IMR-90 (cell line): ENCODE measurements around the gene PSME3. TPM values are rescaled to one million over a fixed set of nuclear protein-coding genes. Genes with fewer than 3 reads are reported as not detected.

ENCODE experiments used
- ATAC-seq: fragments of 200-7000 bp; cut with Tn5 transposase; 2 replicates; pipeline ENCODE4 v1.9.1; 2020; ENCODE audit warnings: low read depth, mild to moderate bottlenecking, moderate library complexity
- BruUV-seq: library from RNA; stranded (reverse); fragments of 400-500 nt; replicated peaks from 2 replicates; lab custom pipeline; 2021; lab: Mats Ljungman, UMichigan
- CTCF ChIA-PET: fragments of 300-600 bp; formaldehyde crosslinking; extraction: SDS; loops from one replicate; lab custom pipeline; 2021; ENCODE audit warnings: antibody characterized with exemption; lab: Yijun Ruan, JAX
- POLR2A ChIA-PET: fragments of 300-600 bp; sonication (Branson Sonifier 250); formaldehyde crosslinking; loops from one replicate; lab custom pipeline; 2022; ENCODE audit warnings: antibody characterized with exemption; ENCODE audit not compliant: unreplicated experiment; lab: Charles Lee
- DNase-seq: peaks from one replicate; pipeline ENCODE4 v3.0.0; 2013
- H2AFZ ChIP-seq: replicated peaks from 2 replicates; pipeline ENCODE3; 2013; ENCODE audit warnings: low read length, mild to moderate bottlenecking; ENCODE audit not compliant: poor library complexity
- H2AK5ac ChIP-seq: 2 replicates; pipeline ENCODE4 v1.6.1; 2013; ENCODE audit warnings: low read depth, low read length, inconsistent platforms
- H2AK9ac ChIP-seq: replicated peaks from 2 replicates; pipeline ENCODE3; 2013; ENCODE audit warnings: mild to moderate bottlenecking, low read depth, low read length, moderate library complexity; ENCODE audit not compliant: poor library complexity
- H2BK120ac ChIP-seq: 2 replicates; pipeline ENCODE4 v1.6.1; 2013; ENCODE audit warnings: low read depth, low read length, inconsistent platforms
- H2BK15ac ChIP-seq: 3 replicates; pipeline ENCODE4 v1.6.1; 2013; ENCODE audit warnings: low read depth, low read length, inconsistent platforms
- H2BK20ac ChIP-seq: 2 replicates; pipeline ENCODE4 v1.6.1; 2013; ENCODE audit warnings: low read depth, mild to moderate bottlenecking, inconsistent platforms, low read length, moderate library complexity
- H2BK5ac ChIP-seq: 2 replicates; pipeline ENCODE4 v1.6.1; 2013; ENCODE audit warnings: mild to moderate bottlenecking, low read depth, low read length, inconsistent platforms; ENCODE audit not compliant: poor library complexity, severe bottlenecking
- H3K14ac ChIP-seq: replicated peaks from 2 replicates; pipeline ENCODE4 v1.6.1; 2013; ENCODE audit warnings: low read depth, low read length, inconsistent platforms
- H3K18ac ChIP-seq: 2 replicates; pipeline ENCODE4 v1.6.1; 2013; ENCODE audit warnings: low read depth, low read length, control low read depth
- H3K23ac ChIP-seq: 2 replicates; pipeline ENCODE4 v1.6.1; 2013; ENCODE audit warnings: low read depth, low read length, inconsistent platforms
- H3K27ac ChIP-seq: 2 replicates; pipeline ENCODE4 v1.5.1; 2013; ENCODE audit warnings: mild to moderate bottlenecking, control low read depth, low read length; ENCODE audit not compliant: insufficient read depth
- H3K27me3 ChIP-seq: 2 replicates; pipeline ENCODE4 v1.6.1; 2013; ENCODE audit warnings: low read length; ENCODE audit not compliant: control insufficient read depth, insufficient read depth
- H3K36me3 ChIP-seq: 2 replicates; pipeline ENCODE4 v1.6.1; 2013; ENCODE audit warnings: low read length, mixed read lengths; ENCODE audit not compliant: control insufficient read depth, insufficient read depth
- H3K4ac ChIP-seq: 2 replicates; pipeline ENCODE4 v1.6.1; 2013; ENCODE audit warnings: low read depth, low read length, inconsistent platforms
- H3K4me1 ChIP-seq: 2 replicates; pipeline ENCODE4 v1.6.1; 2013; ENCODE audit warnings: low read length, mixed read lengths; ENCODE audit not compliant: control insufficient read depth, insufficient read depth
- H3K4me2 ChIP-seq: 2 replicates; pipeline ENCODE4 v1.6.1; 2013; ENCODE audit warnings: low read depth, mild to moderate bottlenecking, control low read depth, low read length, moderate library complexity
- H3K4me3 ChIP-seq: 2 replicates; pipeline ENCODE4 v1.5.1; 2013; ENCODE audit warnings: low read depth, mild to moderate bottlenecking, control low read depth, low read length, moderate library complexity; ENCODE audit not compliant: insufficient read depth
- H3K56ac ChIP-seq: 2 replicates; pipeline ENCODE4 v1.6.1; 2013; ENCODE audit warnings: low read length, inconsistent platforms; ENCODE audit not compliant: insufficient read depth; ENCODE audit errors: extremely low read depth
- H3K79me1 ChIP-seq, 2 experiments: 2 replicates each; pipeline ENCODE4 v1.6.1; 2013; ENCODE audit warnings: low read length in 2 of 2, inconsistent platforms in 1 of 2, low read depth in 1 of 2
- H3K9ac ChIP-seq: 2 replicates; pipeline ENCODE4 v1.6.1; 2013; ENCODE audit warnings: low read depth, low read length, control low read depth
- H3K9me1 ChIP-seq: 2 replicates; pipeline ENCODE4 v1.6.1; 2013; ENCODE audit warnings: low read length, inconsistent platforms; ENCODE audit not compliant: insufficient read depth
- H3K9me3 ChIP-seq: 2 replicates; pipeline ENCODE4 v1.6.1; 2013; ENCODE audit warnings: low read length; ENCODE audit not compliant: control insufficient read depth, insufficient read depth
- H4K20me1 ChIP-seq: 2 replicates; pipeline ENCODE4 v1.6.1; 2013; ENCODE audit warnings: low read length, inconsistent platforms; ENCODE audit not compliant: insufficient read depth
- H4K5ac ChIP-seq: 2 replicates; pipeline ENCODE4 v1.6.1; 2013; ENCODE audit warnings: mild to moderate bottlenecking, low read depth, low read length, control low read depth
- H4K8ac ChIP-seq, 2 experiments: 2 replicates each; pipeline ENCODE4 v1.6.1; 2013; ENCODE audit warnings: low read depth in 2 of 2, low read length in 2 of 2, control low read depth in 1 of 2, inconsistent platforms in 1 of 2
- H4K91ac ChIP-seq: 2 replicates; pipeline ENCODE4 v1.6.1; 2013; ENCODE audit warnings: low read depth, low read length, inconsistent platforms; ENCODE audit not compliant: insufficient read depth
- BHLHE40 ChIP-seq: fragments of 150-350 bp; IDR thresholded peaks from 2 replicates; pipeline ENCODE4 v1.6.1; 2016; ENCODE audit warnings: mild to moderate bottlenecking, low read depth, low read length
- CEBPB ChIP-seq: IDR thresholded peaks from 2 replicates; pipeline ENCODE4 v1.6.1; 2012; ENCODE audit warnings: low read depth, low read length, improper control_type of control experiment
- CHD1 ChIP-seq: IDR thresholded peaks from 2 replicates; pipeline ENCODE4 v1.6.1; 2012; ENCODE audit warnings: low read depth, low read length, improper control_type of control experiment
- CTCF ChIP-seq: conservative IDR thresholded peaks from 2 replicates; pipeline ENCODE4 v1.5.1; 2012; ENCODE audit warnings: mild to moderate bottlenecking, low read depth, low read length, improper control_type of control experiment
- ELK1 ChIP-seq: fragments of 150-350 bp; IDR thresholded peaks from 2 replicates; pipeline ENCODE4 v1.6.1; 2016; ENCODE audit warnings: low read depth, mild to moderate bottlenecking, low read length, moderate library complexity, borderline replicate concordance
- FOS ChIP-seq: fragments of 150-350 bp; IDR thresholded peaks from 2 replicates; pipeline ENCODE4 v1.6.1; 2016; ENCODE audit warnings: low read depth, low read length
- MAFK ChIP-seq: IDR thresholded peaks from 2 replicates; pipeline ENCODE4 v1.6.1; 2012; ENCODE audit warnings: low read depth, low read length, improper control_type of control experiment
- MAZ ChIP-seq: IDR thresholded peaks from 2 replicates; pipeline ENCODE4 v1.6.1; 2012; ENCODE audit warnings: low read depth, mild to moderate bottlenecking, low read length, improper control_type of control experiment, moderate library complexity, borderline replicate concordance
- MXI1 ChIP-seq: IDR thresholded peaks from 2 replicates; pipeline ENCODE4 v1.6.1; 2012; ENCODE audit warnings: low read depth, mild to moderate bottlenecking, low read length, moderate library complexity, borderline replicate concordance
- NFE2L2 ChIP-seq: fragments of 150-350 bp; IDR thresholded peaks from 2 replicates; pipeline ENCODE4 v1.6.1; 2016; ENCODE audit warnings: low read depth, mild to moderate bottlenecking, low read length
- POLR2A ChIP-seq: IDR thresholded peaks from 2 replicates; pipeline ENCODE4 v1.6.1; 2012; ENCODE audit warnings: mild to moderate bottlenecking, low read depth, low read length
- RAD21 ChIP-seq: IDR thresholded peaks from 2 replicates; pipeline ENCODE4 v1.6.1; 2012; ENCODE audit warnings: low read length, improper control_type of control experiment
- RCOR1 ChIP-seq: IDR thresholded peaks from 2 replicates; pipeline ENCODE4 v1.6.1; 2012; ENCODE audit warnings: mild to moderate bottlenecking, low read length, improper control_type of control experiment; ENCODE audit not compliant: insufficient replicate concordance
- RFX5 ChIP-seq: IDR thresholded peaks from 2 replicates; pipeline ENCODE4 v1.8.0; 2012; ENCODE audit warnings: low read depth, mild to moderate bottlenecking, low read length, moderate library complexity
- SMC3 ChIP-seq: fragments of 150-350 bp; IDR thresholded peaks from 2 replicates; pipeline ENCODE4 v1.6.1; 2016; ENCODE audit warnings: low read depth, mild to moderate bottlenecking, antibody characterized with exemption, low read length, moderate library complexity
- USF2 ChIP-seq: fragments of 150-350 bp; IDR thresholded peaks from 2 replicates; pipeline ENCODE4 v1.6.1; 2017; ENCODE audit warnings: mild to moderate bottlenecking, antibody characterized with exemption, low read length, low read depth
- WGBS, 2 experiments: methylation state at CpG; one replicate each; pipeline versions ENCODE4 v1.1.5 to v1.1.7; 2013; ENCODE audit warnings: missing lambda C conversion rate in 2 of 2; ENCODE audit not compliant: insufficient read length in 1 of 2; ENCODE audit errors: extremely low coverage in 2 of 2; 5-methylcytosine and 5-hydroxymethylcytosine counted together
- dilution Hi-C: fragments of 300-500 bp; cut with HindIII; formaldehyde crosslinking; loops from one replicate; pipeline ENCODE4 v1.14.3; 2018; ENCODE audit warnings: low sequenced_read_pairs; ENCODE audit not compliant: unreplicated experiment
- in situ Hi-C: fragments of 300-500 bp; cut with MboI; formaldehyde crosslinking; loops from 3 replicates; pipeline ENCODE4 v1.14.3; 2019; ENCODE audit warnings: low sequenced_read_pairs, inconsistent platforms, mixed read lengths
- intact Hi-C: fragments of 100-400 bp; cut with micrococcal nuclease; formaldehyde crosslinking; loops from 2 replicates; pipeline ENCODE4 v1.10.0; 2022
- polyA plus RNA-seq, 3 experiments: library from polyadenylated mRNA; depleted of rRNA; stranded (reverse); fragments of >200 nt; gene quantifications; 2 replicates each; pipeline ENCODE4 v1.2.3, GENCODE V29; 2012; ENCODE audit warnings: low replicate concordance in 1 of 3
- total RNA-seq: library from RNA; depleted of rRNA; stranded (reverse); fragments of >200 nt; gene quantifications from 2 replicates; pipeline ENCODE4 v1.2.3, GENCODE V29; 2012

PSME3 gene
- total and polyA plus RNA-seq, 2 of the 4 experiments (the other 2 are of a cell fraction): 72.4 to 100 TPM

- peaks cover 5% of the 10 kb centered on the region for H3K9me3 ChIP-seq
- 71% methylated on average over 1 of the region's 4 CpGs; no CpG with 5 or more reads in 1 of the 2 experiments for WGBS, 2 experiments
- H3K18ac ChIP-seq: no peak overlapping the region
- TF ChIP-seq CEBPB (no peak), POLR2A (no peak), CHD1 (no peak), MAFK (no peak), BHLHE40 (no peak), RAD21 (no peak), ELK1 (no peak), RCOR1 (no peak), SMC3 (no peak), RFX5 (no peak), CTCF (no peak), USF2 (no peak), MAZ (no peak), MXI1 (no peak), NFE2L2 (no peak), FOS (no peak)
- H3K23ac ChIP-seq: no peak overlapping the region
- H2BK5ac ChIP-seq: no peak overlapping the region
- no peak overlapping the region for H2BK15ac ChIP-seq
- no peak overlapping the region for H3K4me2 ChIP-seq
- BruUV-seq: no TSS peak
- no peak overlapping the region for H4K8ac ChIP-seq
- CTCF ChIA-PET: no interaction called here
- no peak overlapping the region for H3K56ac ChIP-seq
- in situ Hi-C loops: no loop called here
- H4K20me1 ChIP-seq: no peaks in the 10 kb centered on the region
- H4K5ac ChIP-seq: no peak overlapping the region
- no peak overlapping the region for H3K9ac ChIP-seq
- H4K91ac ChIP-seq: no peak overlapping the region
- H2BK120ac ChIP-seq: no peak overlapping the region
- H3K9me1 ChIP-seq: 0 out of 2 replicates have a peak, but pooled peaks cover 4% of the 10 kb centered on the region
- no peak for DNase-seq
- intact Hi-C loops: no loop called here
- H3K4me3 ChIP-seq: no peak overlapping the region
- H2AK5ac ChIP-seq: no peak overlapping the region
- ATAC-seq: no peak
- no peak overlapping the region for H3K4ac ChIP-seq
- peaks cover 3% of the 10 kb centered on the region; the same call in 1 of the 2 replicates for H3K4me1 ChIP-seq
- POLR2A ChIA-PET: no interaction called here
- no peaks in the 10 kb centered on the region for H3K79me1 ChIP-seq
- peaks cover 15% of the 10 kb centered on the region for H3K27me3 ChIP-seq
- no peak overlapping the region for H2BK20ac ChIP-seq
- no peak overlapping the region for H3K27ac ChIP-seq
- no peak overlapping the region for H2AK9ac ChIP-seq
- H3K14ac ChIP-seq: no peak overlapping the region
- no peak overlapping the region for H2AFZ ChIP-seq
- dilution Hi-C loops: no loop called here
- no peaks in the 10 kb centered on the region for H3K36me3 ChIP-seq
These were observed 33.0 kb downstream of the PSME3 start for GRCh38 chr17:42866216-42866615.
